Cardiac muscle cell (in vitro differentiated cells and primary cell): ENCODE results near the gene FRMD5. TPM values are rescaled to one million over a fixed set of nuclear protein-coding genes. Genes with fewer than 3 reads are reported as not detected.

Experiments used
- DNase-seq, 2 donors: peaks; one replicate each; pipeline versions ENCODE4 v3.0.0 to v3.0.0-alpha.2; 2010 to 2017; ENCODE audit warnings: low read depth in 1 of 2, low spot score in 1 of 2
- H3K27ac ChIP-seq: fragments of 200-600 bp; sonication (generic); 2 replicates; pipeline ENCODE4 v1.5.1; 2016
- H3K27me3 ChIP-seq: fragments of 200-600 bp; sonication (generic); 2 replicates; pipeline ENCODE4 v1.6.0; 2016; ENCODE audit warnings: control low read depth
- H3K36me3 ChIP-seq: fragments of 200-600 bp; sonication (generic); 2 replicates; pipeline ENCODE4 v1.5.1; 2016; ENCODE audit warnings: control low read depth
- H3K4me1 ChIP-seq: fragments of 200-600 bp; sonication (generic); 2 replicates; pipeline ENCODE4 v1.8.1; 2017; ENCODE audit warnings: low read depth, mild to moderate bottlenecking, mixed run types
- H3K4me3 ChIP-seq: fragments of 200-600 bp; sonication (generic); 2 replicates; pipeline ENCODE4 v1.5.1; 2016; ENCODE audit warnings: mild to moderate bottlenecking
- H3K9me3 ChIP-seq: fragments of 200-600 bp; sonication (generic); 2 replicates; pipeline ENCODE4 v1.5.1; 2017; ENCODE audit warnings: low read depth, mild to moderate bottlenecking, control low read depth
- CTCF ChIP-seq: IDR thresholded peaks from 2 replicates; pipeline ENCODE4 v1.5.1; 2012; ENCODE audit warnings: low read depth, mild to moderate bottlenecking, low read length
- polyA plus RNA-seq: library from polyadenylated mRNA; unstranded; fragments of >200 nt; fragmentation: Nextera tagmentation; extraction: Ambion mirVana; gene quantifications from 2 replicates; pipeline ENCODE4 v1.2.1, GENCODE V29; 2016
- total RNA-seq: library from RNA; depleted of rRNA; stranded (reverse); fragments of >200 nt; gene quantifications from 2 replicates; pipeline ENCODE4 v1.2.3, GENCODE V29; 2016

Gene FRMD5
- total and polyA plus RNA-seq, 2 experiments from 2014 or later = 26.8 to 59.7 TPM

- DNase-seq = no peak
- no peaks in the 10 kb centered on the region for H3K36me3 ChIP-seq
- no peaks in the 10 kb centered on the region for H3K9me3 ChIP-seq
- TF ChIP-seq CTCF = no peak
- H3K27me3 ChIP-seq = no peaks in the 10 kb centered on the region
- H3K27ac ChIP-seq = no peak overlapping the region
- H3K4me3 ChIP-seq = no peak overlapping the region
- no peaks in the 10 kb centered on the region for H3K4me1 ChIP-seq
Measured at GRCh38 chr15:44045661-44046060, 149.4 kb downstream of the FRMD5 start.

DNA sequence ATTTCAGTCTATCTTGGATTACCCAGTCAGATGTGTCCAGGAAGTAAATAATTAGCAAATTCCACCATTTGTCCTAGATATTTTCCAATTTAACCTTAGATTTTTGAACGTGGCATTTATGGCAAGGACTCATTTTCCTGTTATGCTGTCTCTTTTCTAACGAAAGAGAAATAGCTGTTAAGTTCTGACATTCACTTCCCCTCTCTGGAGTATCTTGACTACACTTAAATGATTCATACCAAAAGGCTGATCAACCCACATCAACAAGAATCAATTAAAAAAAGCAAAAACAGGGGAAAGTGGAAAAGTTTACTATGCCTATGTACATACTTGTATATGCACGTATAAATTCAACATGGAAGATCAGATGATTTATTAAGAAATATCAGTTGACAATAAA is 149.9 kb downstream of the FRMD5 start:
- Histone ChIP-seq H3K36me3 (no peaks in the 10 kb centered on the region), H3K4me1 (no peaks in the 10 kb centered on the region), H3K4me3 (no peak overlapping the region), H3K27me3 (no peaks in the 10 kb centered on the region), H3K9me3 (no peaks in the 10 kb centered on the region), H3K27ac (no peak overlapping the region)
- TF ChIP-seq CTCF = no peak
- DNase-seq = no peak

- Histone ChIP-seq H3K9me3 (no peaks in the 10 kb centered on the region), H3K4me3 (no peak overlapping the region), H3K27me3 (no peaks in the 10 kb centered on the region), H3K36me3 (no peaks in the 10 kb centered on the region), H3K4me1 (peaks cover 25% of the 10 kb centered on the region), H3K27ac (peak overlapping the region; percentile 77)
- no peak for TF ChIP-seq CTCF
- DNase-seq = peak in 1 of 2 donors; percentile 76
Measured at GRCh38 chr15:44038755-44039191, 156.3 kb downstream of the FRMD5 start.

DNA sequence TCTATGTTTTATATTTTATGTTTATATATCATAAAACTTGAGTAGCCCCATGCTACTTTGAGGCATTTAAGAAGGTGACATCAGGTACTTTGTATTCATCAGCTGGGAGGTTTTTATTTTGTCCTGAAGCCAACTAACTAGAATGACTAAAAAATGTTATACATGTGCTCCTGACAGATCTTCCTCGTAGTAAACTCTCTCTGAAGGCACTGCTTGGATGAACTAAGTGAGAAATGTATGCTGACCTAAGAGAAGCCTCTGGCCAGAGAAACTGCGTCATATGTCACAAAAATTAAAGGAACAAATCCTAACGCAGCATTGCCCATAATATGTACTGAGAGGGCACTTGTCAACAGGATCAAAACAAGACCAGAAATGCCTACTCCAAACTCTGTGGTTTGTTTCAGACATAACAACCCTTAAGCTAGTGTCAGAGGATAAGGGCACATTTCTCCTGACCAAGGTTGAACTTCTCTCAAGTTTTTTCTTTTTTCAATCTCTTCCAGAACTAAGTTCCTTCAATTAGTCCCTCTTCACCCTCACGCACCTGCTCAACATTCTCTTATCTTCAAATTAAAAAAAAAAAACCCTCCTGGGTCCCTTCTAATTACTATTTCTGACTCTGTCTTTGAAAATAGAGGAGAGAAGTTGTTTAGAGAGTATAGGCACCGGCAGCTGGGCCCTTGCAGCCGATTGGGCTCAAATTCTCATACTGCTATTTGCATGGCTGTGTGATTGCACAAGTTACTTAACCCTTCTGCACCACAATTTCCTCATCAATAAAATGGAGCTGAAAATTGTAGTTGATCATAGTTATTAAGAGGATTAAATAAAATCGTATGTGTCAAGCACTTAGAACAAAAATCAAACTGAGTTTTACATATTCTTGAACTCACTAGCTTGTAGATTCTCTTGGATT is 159.0 kb downstream of the FRMD5 start:
- H3K27ac ChIP-seq = no peak overlapping the region
- H3K36me3 ChIP-seq = no peaks in the 10 kb centered on the region
- no peaks in the 10 kb centered on the region for H3K9me3 ChIP-seq
- no peak overlapping the region for H3K4me3 ChIP-seq
- no peak for TF ChIP-seq CTCF
- H3K4me1 ChIP-seq = peaks cover 25% of the 10 kb centered on the region
- DNase-seq = peak in 1 of 2 donors; percentile 15
- H3K27me3 ChIP-seq = no peaks in the 10 kb centered on the region

GRCh38 chr15:44034933-44035624 is 160.0 kb downstream of the FRMD5 start:
- H3K4me3 ChIP-seq = no peak overlapping the region
- DNase-seq = peak in 1 of 2 donors; percentile 83

More at GRCh38 chr15:44034933-44035624, 160.0 kb downstream of the FRMD5 start:
- no peak for TF ChIP-seq CTCF
- H3K4me1 ChIP-seq = peaks cover 25% of the 10 kb centered on the region
- H3K9me3 ChIP-seq = no peaks in the 10 kb centered on the region
- H3K36me3 ChIP-seq = no peaks in the 10 kb centered on the region
- H3K27ac ChIP-seq = no peak overlapping the region
- H3K27me3 ChIP-seq = no peaks in the 10 kb centered on the region
